WERI-Rb-1 (cell line): Measurements from ENCODE around the gene UVRAG.

Source experiments
- DNase-seq: peaks from one replicate; pipeline ENCODE4 v3.0.0-alpha.2; 2020
- H3K27ac ChIP-seq: fragments of 250-450 bp; sonication (Bioruptor Pico); 2 replicates; pipeline ENCODE4 v1.5.1; 2020; ENCODE audit warnings: mild to moderate bottlenecking, moderate library complexity
- H3K27me3 ChIP-seq: fragments of 250-450 bp; sonication (Bioruptor Pico); 2 replicates; pipeline ENCODE4 v1.5.1; 2021; ENCODE audit warnings: mild to moderate bottlenecking, low read depth, moderate library complexity; ENCODE audit not compliant: insufficient read depth, severe bottlenecking
- H3K36me3 ChIP-seq: fragments of 250-450 bp; sonication (Bioruptor Pico); 2 replicates; pipeline ENCODE4 v1.5.1; 2020; ENCODE audit warnings: mild to moderate bottlenecking, moderate library complexity
- H3K4me3 ChIP-seq: 2 replicates; pipeline ENCODE4 v1.5.1; 2011; ENCODE audit warnings: low read depth, mild to moderate bottlenecking, control low read depth, low read length
- H3K9me3 ChIP-seq: fragments of 250-450 bp; sonication (Bioruptor Pico); 2 replicates; pipeline ENCODE4 v1.5.1; 2021; ENCODE audit warnings: mild to moderate bottlenecking, moderate library complexity; ENCODE audit not compliant: severe bottlenecking
- TF ChIP-seq, protein P1 (sequence below): IDR thresholded peaks from 2 replicates; pipeline ENCODE4 v1.5.1; 2011; ENCODE audit warnings: low read depth, mild to moderate bottlenecking, control low read depth, inconsistent platforms, low read length

The UVRAG gene

DNA sequence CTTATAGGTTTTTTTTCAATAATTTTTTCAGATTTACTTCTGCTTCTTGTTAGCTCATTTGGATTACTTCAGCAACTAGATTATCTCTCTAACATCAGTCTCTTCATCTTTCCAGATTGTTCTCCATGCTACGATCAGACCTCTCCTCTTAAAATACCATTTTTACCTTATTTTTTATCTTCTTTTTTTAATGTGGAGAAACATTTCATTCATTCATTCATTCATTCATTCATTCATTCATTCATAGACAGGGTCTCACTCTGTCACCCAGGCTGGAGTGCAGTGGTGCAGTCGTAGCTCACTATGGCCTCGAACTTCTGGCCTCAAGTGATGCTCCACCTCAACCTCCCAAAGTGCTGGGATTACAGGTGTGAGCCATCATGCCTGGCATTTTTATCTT is 189.4 kb downstream of the UVRAG start:
- Histone ChIP-seq H3K36me3 (peaks cover 7% of the 10 kb centered on the region; the same call in 1 of the 2 replicates), H3K27ac (no peak overlapping the region), H3K27me3 (no peaks in the 10 kb centered on the region), H3K9me3 (no peaks in the 10 kb centered on the region), H3K4me3 (no peak overlapping the region)
- TF ChIP-seq, protein P1, sequence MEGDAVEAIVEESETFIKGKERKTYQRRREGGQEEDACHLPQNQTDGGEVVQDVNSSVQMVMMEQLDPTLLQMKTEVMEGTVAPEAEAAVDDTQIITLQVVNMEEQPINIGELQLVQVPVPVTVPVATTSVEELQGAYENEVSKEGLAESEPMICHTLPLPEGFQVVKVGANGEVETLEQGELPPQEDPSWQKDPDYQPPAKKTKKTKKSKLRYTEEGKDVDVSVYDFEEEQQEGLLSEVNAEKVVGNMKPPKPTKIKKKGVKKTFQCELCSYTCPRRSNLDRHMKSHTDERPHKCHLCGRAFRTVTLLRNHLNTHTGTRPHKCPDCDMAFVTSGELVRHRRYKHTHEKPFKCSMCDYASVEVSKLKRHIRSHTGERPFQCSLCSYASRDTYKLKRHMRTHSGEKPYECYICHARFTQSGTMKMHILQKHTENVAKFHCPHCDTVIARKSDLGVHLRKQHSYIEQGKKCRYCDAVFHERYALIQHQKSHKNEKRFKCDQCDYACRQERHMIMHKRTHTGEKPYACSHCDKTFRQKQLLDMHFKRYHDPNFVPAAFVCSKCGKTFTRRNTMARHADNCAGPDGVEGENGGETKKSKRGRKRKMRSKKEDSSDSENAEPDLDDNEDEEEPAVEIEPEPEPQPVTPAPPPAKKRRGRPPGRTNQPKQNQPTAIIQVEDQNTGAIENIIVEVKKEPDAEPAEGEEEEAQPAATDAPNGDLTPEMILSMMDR = no peak
- no peak for DNase-seq

- TF ChIP-seq, protein P1 = no peak
- H3K27ac ChIP-seq = no peak overlapping the region
- no peaks in the 10 kb centered on the region for H3K9me3 ChIP-seq
- H3K36me3 ChIP-seq = peaks cover 7% of the 10 kb centered on the region; the same call in 1 of the 2 replicates
- H3K27me3 ChIP-seq = no peaks in the 10 kb centered on the region
- DNase-seq = no peak
- H3K4me3 ChIP-seq = no peak overlapping the region
Observed at GRCh38 chr11:76005756-76006155, 190.7 kb downstream of the UVRAG start.

- Histone ChIP-seq H3K9me3 (no peaks in the 10 kb centered on the region), H3K27ac (no peak overlapping the region), H3K27me3 (no peaks in the 10 kb centered on the region), H3K4me3 (no peak overlapping the region), H3K36me3 (peaks cover 7% of the 10 kb centered on the region; the same call in 1 of the 2 replicates)
- TF ChIP-seq, protein P1 = no peak
- no peak for DNase-seq
Observed at GRCh38 chr11:76007166-76007565, 192.2 kb downstream of the UVRAG start.

GRCh38 chr11:76008474-76008873 is 193.5 kb downstream of the UVRAG start:
- Histone ChIP-seq H3K27me3 (no peaks in the 10 kb centered on the region), H3K9me3 (no peaks in the 10 kb centered on the region), H3K27ac (no peak overlapping the region), H3K36me3 (peaks cover 7% of the 10 kb centered on the region; the same call in 1 of the 2 replicates), H3K4me3 (no peak overlapping the region)
- TF ChIP-seq, protein P1 = no peak
- DNase-seq = no peak

- Histone ChIP-seq H3K36me3 (peaks cover 4% of the 10 kb centered on the region; the same call in 1 of the 2 replicates), H3K9me3 (no peaks in the 10 kb centered on the region), H3K4me3 (no peak overlapping the region), H3K27ac (no peak overlapping the region), H3K27me3 (no peaks in the 10 kb centered on the region)
- no peak for DNase-seq
- TF ChIP-seq, protein P1 = no peak
Observed at GRCh38 chr11:76010051-76010450, 195.0 kb downstream of the UVRAG start.

DNA sequence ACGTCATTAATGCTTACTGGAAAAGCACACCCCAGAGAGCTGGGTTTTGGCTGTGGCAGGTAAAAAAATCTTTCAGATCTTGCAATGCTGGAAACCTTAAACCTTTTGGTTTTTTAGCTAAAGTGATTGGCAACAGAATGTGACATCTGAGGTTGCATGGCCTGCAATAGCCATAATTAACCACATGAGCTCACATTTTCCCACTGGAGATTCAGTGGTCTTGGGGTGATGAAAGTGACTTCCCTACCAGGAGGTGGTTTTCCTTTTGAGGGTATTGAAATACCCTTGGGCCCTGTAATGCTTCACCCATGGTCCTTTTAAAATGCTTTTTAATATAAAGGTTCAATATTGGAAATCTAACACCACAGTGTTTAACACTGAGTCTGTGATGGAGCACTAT is 198.5 kb downstream of the UVRAG start:
- H3K36me3 ChIP-seq = peaks cover 6% of the 10 kb centered on the region; the same call in 1 of the 2 replicates
- no peaks in the 10 kb centered on the region for H3K27me3 ChIP-seq
- H3K9me3 ChIP-seq = no peaks in the 10 kb centered on the region
- DNase-seq = no peak
- H3K4me3 ChIP-seq = no peak overlapping the region
- no peak overlapping the region for H3K27ac ChIP-seq
- TF ChIP-seq, protein P1 = no peak
